Hypothalamus (tissue), 51 donors: ENCODE measurements around the gene WDR74.
"Not testable (repeated sequence)": the region's sequence is repeated elsewhere in the genome, so short reads cannot be mapped to it uniquely, and the experiment has no call there.

Experiments used
- DNase-seq, 51 donors: peaks; one replicate each; lab custom pipeline; 2025; lab: John Stamatoyannopoulos, UW

Gene WDR74

DNA sequence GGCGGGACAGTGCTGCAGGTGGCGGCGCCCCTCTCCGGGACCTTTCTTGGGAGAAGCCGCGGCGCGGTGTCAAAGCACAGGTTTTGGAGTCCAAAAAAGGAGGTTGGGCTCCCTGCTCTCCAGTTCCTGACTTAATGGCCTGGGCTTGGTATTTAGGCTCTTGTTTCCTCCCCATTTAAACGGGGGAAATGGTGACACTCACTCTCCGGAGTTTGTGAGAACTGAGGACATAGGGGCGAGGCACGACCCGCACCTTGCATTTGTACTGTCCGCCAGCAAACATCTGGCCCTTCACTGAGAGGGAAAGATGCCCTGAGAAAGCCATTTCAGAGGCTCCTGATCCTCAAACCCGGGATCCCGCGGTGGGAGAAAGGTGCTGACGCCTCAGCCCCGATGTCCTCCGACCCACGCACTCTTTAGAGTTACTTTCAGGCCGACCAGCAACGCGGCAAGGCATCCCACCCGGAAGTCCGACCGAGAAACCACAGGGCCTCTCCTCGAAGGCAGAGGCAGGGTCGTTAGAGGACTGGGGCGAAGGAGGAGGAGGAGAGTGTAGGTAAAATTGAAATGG, 2.9 kb upstream of the WDR74 start:
- DNase-seq: peak in 27 of 51 donors; percentile 11 to 66 (median 35)

DNA sequence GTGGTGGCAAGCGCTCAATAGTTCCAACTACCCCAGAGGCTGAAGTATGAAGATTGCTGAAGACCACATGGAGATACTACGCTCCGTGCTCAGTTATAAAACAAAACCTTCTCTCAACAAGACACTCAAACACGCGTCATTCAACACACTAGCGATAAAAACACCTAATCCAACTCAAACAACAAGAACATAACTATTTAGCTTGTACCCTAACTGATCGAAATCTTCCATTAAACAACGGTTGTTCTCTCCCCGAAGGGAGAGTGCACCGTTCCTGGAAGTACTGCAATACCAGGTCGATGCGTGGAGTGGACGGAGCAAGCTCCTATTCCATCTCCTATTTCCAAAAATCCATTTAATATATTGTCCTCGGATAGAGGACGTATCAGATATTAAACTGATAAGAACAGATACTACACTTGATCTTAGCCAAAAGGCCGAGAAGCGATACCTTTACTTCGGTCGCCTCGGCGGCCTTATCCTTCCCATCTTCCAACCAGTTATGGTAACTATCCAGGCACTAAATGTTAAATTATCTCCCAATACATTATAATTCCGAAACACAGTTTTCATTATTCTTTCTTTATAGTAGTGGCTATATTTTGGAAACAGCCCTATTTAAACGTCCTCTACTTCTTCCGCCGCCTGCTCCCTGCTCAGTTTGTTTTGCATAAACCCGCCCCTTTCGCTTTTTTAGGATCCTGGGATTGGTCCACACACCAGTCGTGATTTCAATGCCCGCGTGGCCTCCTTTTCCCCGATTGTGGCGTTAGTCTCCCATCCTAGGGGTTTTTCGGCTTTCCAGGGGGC, 2.2 kb upstream of the WDR74 start:
- DNase-seq: peak in 48 of 51 donors; percentile 15 to 99 (median 78)

DNA sequence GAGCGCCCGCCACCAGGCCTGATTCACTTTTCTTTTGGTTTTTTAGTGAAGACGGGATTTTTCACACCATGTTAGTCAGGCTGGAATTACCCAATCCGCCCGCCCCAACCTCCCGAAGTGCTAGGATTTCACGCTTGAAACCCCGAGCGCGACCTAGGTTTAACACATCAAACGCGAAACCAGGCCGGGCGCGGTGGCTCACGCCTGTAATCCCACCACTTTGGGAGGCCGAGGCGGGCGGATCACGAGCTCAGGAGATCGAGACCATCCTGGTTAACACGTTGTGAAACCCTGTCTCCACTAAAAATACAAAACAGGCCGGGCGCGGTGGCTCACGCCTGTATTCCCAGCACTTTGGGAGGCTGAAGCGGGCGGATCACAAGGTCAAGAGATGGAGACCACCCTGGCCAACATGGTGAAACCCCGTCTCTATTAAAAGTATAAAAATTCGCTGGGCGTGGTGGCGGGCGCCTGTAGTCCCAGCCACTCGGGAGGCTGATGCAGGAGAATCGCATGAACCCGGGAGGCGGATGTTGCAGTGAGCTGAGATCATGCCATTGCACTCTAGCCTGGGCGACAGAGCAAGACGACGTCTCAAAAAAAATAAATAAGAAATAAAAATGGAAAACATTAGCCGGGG, 1.5 kb upstream of the WDR74 start:
- DNase-seq: peak in 38 of 51 donors; percentile 4 to 73 (median 34)

DNA sequence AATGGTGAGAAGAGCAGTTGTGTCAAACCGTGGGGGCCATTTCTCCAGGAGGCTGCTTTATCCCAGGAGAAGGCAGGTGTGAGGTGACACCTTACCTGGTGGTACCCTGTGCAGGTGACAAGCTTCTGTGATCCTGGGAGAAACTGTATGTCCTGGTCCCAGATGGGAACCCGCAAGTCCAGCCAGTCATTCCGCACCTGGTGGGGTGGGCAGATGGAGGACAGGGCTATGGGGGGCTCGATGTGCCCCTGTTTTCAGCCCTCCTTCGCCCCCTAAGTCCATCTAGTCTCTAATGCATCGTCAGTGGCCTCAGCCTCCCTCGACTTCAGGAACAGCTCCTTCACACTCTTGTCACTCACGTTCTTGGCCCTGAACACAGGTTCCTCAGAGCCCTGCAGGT, 4.1 kb downstream of the WDR74 start:
- no peak for DNase-seq

DNA sequence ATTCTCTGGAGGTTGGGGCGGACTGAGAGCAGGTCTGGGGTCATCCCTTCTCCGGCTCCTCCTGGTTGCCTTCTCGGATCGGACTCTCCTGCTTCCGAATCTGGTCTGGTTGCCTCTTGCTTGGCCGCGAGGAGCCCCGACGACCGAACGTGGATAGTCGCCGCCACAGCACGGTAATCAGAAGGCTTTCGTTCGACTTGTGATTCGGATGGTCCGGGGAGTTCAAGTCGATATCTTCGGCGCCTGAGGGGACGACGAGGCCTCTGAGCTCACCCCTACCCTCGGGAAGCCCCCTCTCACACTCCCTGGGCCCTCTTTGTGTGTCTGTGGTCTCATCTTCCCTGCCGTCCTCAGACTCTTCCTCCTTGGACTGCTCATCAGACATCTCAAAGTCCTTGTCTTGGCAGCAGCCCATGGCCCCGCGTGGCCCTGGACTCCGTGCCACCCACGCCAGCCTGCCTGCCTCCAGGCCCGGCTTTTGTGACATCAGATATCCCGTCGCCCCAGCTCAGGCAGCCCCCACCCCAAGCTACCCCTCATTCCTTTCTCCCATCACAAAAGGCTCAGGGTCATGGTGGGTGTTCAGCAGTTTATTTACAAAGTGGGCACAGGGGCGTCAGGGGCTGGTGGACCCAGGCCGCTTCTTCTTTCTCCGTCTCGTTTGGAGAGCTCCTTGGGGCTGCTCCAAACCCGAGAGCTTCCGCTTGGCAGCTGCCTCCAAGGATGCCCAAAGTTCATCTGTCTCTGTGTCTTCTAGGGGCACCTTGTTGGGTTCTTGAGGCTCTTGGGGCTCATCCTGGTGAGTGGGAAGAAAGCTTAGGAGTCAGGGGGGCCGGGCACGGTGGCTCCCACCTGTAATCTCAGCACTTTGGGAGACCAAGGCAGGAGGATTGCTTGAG, 6.8 kb downstream of the WDR74 start, which contains the start of gene TEX54:
Gene TEX54 (minus strand): TSS at position 506 of the 899 bp plus-strand sequence.
- peak in 11 of 51 donors; percentile 21 to 73 (median 37) for DNase-seq

DNA sequence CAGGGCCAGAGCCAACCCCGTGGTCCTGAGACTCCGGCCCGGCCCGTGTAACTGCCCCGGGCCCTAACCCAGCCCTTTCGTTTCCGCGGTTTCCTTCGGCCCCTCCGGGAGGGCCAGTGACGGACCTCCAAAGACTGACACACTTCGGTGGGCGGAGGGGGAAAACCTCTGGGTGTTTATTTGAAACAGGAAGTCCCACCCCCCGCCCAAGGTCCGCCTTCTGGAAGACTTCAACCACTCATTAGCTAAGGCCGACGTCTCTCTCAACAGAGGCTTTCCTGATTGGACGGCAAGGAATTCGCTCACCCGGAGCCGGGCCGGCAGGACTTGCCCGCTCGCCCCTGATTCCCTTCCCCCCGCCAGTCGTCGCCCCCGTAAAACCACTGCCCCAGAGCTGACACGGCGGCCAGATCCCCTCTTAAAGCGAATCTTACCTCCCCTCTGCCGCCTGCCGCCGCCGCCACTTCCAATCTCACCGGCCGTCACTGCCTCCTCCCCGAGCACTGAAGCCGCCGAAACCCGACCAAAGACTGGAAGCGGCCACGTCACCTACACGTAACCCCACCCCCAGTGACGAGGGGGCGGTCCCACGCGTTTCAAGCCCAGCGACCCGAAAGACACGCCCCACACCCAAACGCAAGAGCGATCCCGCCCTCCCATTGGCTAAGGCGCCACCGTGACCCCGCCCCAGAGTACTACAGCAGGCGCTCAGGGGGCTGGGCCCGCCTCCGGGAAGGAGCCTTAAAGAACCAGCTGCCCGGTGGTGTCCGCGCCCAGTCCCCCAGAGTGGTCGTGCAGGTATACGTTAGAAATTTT, 7.7 kb downstream of the WDR74 start, which contains the start of gene STX5:
Gene STX5 (minus strand): TSS at position 532 of the 816 bp plus-strand sequence. CDS start 808 bp downstream, outside the sequence.
- peak; percentile 90 to 100 (median 99) for DNase-seq

DNA sequence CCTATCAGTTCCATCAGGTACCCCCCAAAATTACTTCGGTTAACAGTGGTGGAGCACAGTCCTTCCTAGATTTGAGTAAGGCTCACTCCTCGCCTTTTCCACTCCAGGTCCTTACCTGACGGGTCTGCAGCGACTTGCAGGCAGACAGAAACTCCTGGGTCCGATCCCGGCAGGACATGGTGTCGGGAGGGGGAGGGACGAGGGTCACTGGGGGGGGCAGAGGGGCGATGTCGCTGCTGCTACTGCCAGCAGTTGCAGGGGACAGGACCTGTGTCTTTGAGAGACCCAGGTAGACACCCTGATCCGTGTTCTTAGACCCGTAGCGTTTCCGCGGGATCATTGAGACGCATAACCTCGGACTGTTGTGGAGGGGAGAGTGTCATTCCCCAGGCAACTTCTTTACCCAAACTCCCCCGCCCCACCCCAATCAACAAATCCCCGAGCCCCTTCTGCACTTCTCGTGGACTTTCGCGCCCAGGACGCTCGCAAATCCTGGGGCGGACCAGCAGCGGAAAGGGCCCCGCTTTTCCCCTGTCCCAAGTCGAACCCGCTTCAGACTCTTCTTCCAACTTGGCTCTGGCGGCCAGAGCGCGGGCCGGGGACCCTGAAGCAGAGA, 8.4 kb downstream of the WDR74 start:
- peak in 5 of 51 donors; percentile 7 to 68 (median 36) for DNase-seq

DNA sequence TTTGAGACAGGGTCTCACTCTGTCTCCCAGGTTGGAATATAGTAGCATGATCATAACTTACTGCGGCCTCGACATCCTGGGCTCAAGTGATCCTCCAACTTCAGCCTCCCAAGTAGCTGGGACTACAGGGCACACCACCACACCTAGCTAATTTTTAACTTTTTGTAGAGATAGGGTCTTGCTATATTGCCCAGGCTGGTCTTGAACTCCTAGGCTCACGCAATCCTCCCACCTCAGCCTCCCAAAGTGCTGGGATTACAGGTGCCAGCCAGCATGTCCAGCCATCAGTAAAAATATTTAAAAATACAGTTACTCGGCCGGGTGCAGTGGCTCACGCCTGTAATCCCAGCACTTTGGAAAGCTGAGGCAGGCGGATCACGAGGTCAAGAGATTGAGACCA, 11.3 kb downstream of the WDR74 start:
- not testable (repeated sequence) for DNase-seq

DNA sequence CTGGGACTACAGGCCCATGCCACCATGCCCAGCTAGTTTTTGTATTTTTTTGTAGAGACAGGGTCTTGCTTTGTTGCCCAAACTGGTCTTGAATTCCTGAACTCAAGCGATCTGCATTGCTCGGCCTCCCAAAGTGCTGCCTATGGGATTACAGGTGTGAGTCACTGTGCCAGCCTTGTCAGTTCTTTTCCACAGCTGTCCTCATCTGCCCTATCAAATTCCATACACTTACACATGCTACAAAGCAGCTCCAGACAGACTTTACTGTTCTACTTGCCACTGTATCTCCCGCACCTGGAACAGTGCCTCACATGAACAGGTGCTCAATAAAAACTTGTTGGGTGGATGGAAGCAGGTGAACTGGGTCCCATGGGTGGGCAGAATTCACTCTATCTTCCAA, 15.7 kb downstream of the WDR74 start:
- no peak for DNase-seq

DNA sequence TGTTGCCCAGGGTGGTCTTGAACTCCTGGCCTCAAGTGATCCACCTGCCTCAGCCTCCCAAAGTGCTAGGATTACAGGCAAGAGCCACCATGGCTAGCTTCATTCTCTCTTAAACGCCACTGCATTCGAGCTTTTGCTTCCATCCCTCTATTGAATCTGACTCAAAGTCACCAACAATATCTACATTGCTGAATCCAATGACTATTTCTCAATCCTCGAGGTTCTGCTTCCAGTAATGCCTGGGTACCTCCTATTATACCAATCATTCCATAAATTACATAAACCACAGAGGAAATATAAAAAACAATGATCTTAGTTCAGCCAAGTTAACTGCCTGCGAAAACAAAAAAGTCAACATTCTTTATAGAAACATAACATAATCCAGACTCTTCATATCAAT, 22.3 kb downstream of the WDR74 start:
- DNase-seq: no peak

DNA sequence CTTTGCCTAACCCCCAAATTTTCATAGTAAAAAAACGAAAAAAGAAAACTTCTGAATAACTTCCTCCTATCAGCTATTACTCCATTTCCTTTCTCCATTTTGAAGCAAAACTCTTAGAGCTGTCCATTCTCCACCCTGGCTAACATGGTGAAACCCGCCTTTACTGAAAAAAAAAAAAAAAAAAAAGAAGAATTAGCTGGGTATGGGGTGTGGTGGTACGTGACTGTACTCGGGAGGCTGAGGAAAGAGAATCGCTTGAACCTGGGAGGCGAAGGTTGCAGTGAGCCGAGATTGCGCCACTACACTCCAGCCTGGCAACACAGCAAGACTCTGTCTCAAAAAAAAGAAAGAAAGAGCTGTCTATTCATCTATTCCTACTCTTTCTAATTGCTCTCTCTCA, 22.8 kb downstream of the WDR74 start:
- DNase-seq: no peak

DNA sequence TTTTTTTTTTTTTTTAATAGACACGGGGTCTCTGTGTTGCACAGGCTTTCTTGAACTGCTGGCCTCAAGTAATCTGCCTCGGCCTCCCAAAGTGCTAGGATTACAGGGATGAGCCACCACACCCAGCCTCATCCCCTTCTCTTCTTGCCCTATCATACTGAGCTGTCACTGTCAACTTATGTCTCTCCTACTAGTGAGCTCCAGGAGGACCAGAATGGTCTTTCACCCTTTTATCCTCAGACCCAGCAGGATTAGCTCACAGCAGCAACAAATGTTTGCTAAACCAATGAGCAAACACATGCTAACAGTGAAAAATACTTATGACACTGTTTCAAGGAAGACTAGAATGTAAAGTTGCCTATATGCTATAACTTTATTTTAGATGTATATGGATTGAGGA, 27.7 kb downstream of the WDR74 start:
- no peak for DNase-seq

DNA sequence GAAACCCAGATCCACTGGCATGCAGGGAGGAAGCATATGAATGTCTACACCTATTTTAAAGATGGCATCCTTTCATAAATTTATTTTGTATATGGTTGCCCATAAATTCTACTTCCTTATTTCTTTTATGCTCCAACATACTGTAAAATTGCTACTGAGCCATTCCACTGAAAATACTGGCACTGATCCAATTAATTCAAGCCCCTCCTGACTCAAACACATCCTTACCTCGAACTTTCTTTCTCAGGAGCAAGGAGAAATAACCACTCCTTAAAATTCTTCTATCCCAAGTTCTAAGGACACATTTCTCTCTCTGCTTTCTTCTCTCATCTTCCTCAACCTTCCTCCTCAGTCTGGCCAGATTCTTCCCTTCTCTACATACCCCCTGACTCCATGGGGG, 28.6 kb downstream of the WDR74 start:
- no peak for DNase-seq

DNA sequence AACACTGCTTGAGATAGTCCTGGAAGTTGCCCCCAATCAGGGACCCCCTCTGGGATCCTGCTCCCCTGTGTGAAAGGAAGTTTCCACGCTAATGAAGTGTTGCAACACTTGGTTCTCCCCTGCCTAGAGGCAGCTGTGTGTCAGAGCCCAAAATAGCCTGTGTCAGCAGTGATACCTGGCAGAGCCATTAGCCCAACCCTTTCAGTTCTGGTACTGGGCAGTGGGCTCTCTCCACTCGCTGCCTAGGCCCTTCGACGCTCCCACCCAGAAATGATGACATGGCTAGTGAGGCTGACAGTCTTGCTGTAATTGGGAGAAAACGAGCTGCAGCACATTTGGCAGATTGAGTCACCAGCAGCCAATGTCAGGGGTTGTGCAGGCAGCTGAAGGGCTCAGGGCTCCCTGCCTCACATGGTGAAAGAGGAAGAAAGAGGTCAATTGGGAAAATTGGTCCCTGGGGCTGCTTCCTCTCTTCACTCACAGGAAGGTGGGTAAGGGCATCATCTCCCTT, 32.7 kb downstream of the WDR74 start:
- DNase-seq: peak in 6 of 51 donors; percentile 5 to 33 (median 8)

DNA sequence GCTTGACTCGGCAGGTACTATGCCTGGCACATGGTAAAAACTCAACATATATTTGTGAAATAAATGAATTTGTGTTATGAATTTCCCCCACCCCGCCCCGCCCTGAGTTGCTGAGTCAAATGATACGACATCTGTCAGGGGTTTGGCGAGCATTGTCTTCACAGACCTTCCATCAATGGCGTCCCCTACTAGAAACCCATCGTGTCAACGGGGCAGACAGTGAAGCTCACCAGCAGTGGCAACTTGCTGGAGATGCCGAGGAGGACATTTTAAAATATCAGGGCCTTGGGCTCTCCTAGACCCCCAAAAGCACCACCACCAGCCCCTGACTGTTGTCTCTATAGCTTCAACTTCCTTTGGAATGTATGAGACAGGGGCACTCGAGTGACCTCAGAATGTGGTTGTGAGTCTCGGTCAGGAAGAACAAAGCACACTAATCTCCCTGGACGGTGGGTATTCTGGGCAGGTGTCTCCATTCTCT, 33.4 kb downstream of the WDR74 start:
- DNase-seq: no peak

DNA sequence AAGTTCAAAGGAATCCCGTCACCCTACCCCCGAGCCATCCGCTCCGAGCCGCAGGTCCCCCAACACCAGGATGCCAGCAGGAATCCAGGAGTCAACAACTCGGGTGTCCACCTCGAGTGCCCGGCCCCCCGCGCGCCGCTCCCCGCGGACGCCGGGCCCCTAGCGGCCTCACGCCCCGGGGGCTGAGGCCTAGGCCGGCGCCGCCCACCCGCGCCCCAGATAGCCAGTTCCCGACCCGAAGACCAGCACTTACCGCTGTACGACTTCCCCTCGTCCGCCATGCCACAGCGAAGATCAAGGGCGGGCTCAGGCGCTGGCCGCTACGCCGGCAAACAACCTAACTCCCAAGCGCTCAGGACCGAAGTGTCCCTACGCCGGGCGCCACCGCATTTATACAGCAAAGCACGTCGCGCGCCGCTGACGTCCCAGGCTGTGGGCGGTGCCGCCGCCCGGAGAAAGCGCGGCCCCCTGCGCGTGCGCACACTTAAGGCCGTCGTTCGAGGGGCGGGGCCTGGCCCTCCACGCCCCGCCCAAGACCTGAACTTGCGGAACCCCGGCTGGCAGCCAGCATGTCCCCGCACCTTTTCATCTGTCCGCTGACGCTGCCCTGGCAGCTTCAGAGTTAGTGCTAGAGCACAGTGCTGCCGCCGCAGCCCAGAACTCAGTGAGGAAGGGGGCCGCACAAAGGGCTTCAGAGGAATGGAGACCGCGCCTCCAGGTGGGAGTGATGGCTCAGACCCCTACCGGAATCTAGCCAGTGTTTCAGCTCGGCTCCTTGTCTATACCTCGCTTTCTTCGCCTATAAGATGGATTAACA, 34.1 kb downstream of the WDR74 start, which contains the start of gene NXF1:
Gene NXF1 (minus strand): TSS at position 365 of the 817 bp plus-strand sequence. CDS start 84 bp downstream, at position 281.
- DNase-seq: peak; percentile 51 to 98 (median 92)

DNA sequence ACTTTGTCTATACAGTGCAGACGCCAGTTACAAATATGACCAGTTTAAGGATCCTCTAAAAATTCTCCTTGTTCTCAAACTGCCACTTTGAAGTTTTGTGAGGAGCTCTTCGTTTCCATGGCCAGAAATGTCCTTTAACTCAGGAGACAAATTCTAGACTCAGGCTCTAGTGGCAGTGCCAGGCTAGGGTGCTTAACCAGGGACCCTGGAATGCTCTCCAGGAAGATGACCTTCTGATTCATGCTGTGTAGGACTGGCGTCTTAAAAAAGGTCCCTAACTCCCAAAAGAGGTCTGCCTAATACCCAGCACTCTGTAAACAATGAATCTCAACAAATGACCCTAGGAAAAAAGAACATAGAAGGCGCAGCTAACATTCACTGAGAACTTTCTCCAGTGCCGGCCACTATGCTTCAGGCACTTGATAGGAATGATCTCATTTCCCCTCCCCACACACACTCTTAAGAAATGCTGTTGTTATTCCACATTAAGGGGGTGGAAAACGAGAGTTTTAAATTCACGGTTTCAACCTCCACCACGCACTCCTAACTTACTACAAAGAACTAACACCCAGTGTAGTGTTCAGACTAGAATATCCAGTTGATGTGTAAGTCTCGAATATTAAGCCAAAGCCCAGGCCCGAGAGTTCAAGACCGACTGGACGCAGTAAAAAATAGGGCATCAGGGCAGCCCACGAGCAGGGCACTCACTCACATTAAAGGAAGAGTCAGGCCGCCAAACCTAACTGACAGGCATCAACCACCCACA, 34.9 kb downstream of the WDR74 start:
- DNase-seq: no peak
